GM12873 (cell line): ENCODE data around the gene PCDHA1.

Source experiments
- CTCF ChIP-seq: IDR thresholded peaks from 2 replicates; pipeline ENCODE4 v1.5.1; 2012; ENCODE audit warnings: low read depth, mild to moderate bottlenecking, moderate library complexity, low read length, control low read depth; ENCODE audit not compliant: insufficient read depth; ENCODE audit errors: missing control alignments

PCDHA1 gene

GRCh38 chr5:140883927-140884697, 98.2 kb downstream of the PCDHA1 start:
- no peak for TF ChIP-seq CTCF

- no peak for TF ChIP-seq CTCF
These were observed 130.4 kb downstream of the PCDHA1 start for GRCh38 chr5:140916325-140916724.

- no peak for TF ChIP-seq CTCF
These were observed 137.7 kb downstream of the PCDHA1 start for GRCh38 chr5:140923601-140924000.

GRCh38 chr5:140925806-140926442, 140.0 kb downstream of the PCDHA1 start, which contains the start of gene PCDHAC1:
PCDHAC1 (plus strand) TSS chr5:140926299; CDS start chr5:140926893, 594 bp downstream.
- TF ChIP-seq CTCF = no peak

GRCh38 chr5:140926443-140927227, 140.7 kb downstream of the PCDHA1 start:
- TF ChIP-seq CTCF = peak; percentile 33

GRCh38 chr5:140927228-140927573, 141.3 kb downstream of the PCDHA1 start:
- TF ChIP-seq CTCF = no peak
